GM21825 (cell line): ENCODE data around the gene DYNLRB1.

Experiments used
- ATAC-seq: cut with Tn5 transposase; IDR thresholded peaks from one replicate; pipeline ENCODE4 v1.9.1; 2021; ENCODE audit warnings: mild to moderate bottlenecking, moderate library complexity; ENCODE audit not compliant: unreplicated experiment

Gene DYNLRB1

DNA sequence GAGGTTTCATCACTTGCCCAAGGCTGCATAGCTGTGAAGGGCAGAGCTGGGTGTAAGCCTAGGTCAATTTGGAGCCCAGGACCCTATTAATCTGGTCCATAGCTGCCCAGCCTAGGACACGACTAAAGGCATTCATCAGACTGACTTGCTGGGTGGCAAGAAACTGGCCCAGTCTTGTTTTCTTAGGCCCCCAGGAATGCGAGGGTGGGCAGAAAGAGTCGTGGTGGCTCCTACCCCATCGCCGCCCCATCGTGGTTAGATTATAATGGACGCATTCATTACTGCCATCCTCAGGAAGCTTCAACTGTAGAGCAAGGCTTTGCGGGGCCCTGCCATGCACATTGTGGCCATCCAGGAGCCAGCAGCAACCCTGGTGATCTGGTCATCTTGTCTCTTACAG, 16.1 kb downstream of the DYNLRB1 start:
- no peak for ATAC-seq

DNA sequence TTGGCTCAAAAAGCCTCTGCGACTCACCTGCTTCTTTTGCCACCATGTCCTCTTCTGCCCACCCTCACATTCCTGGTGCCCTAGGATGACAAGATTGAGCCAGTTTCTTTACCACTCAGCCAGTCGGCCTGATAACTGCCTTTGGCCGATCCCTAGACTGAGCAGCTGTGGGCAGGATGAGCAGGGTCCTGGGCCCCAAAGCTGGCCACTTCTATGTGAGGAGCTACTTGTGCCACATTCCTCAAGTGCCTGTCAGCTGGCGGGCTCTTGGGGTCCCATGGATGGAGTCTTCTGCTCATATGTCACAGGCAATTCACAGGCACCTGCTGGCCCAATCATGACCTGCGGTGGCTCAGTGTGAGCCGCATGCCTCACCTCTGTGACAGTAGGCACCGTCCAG, 16.5 kb downstream of the DYNLRB1 start:
- ATAC-seq, result no peak

GRCh38 chr20:34534391-34535165, 18.4 kb downstream of the DYNLRB1 start:
- ATAC-seq, result no peak

- ATAC-seq, result no peak
These were observed 19.1 kb downstream of the DYNLRB1 start for GRCh38 chr20:34535301-34535840.

DNA sequence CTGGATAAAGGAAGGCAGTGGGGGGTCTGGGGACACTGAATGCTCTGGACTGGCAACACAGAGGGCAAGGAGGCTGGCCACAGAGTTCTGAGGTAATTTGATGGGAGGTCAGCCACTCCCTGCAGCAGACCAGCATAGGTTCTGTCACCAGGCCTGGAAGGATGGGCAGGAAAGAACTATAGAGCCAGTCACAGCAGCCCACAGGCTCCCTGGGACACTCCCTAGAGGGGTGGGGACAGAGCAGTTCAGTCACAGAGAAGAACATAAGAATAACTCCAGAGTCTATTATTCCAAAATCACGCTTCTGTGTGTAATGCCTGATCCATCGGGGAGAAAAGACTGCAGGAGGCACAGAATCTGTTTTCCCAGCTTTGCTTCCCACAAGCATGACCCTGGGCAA, 19.6 kb downstream of the DYNLRB1 start:
- ATAC-seq, result no peak

- no peak for ATAC-seq
These were observed 20.7 kb downstream of the DYNLRB1 start for GRCh38 chr20:34536798-34537394.

GRCh38 chr20:34537651-34538050, 21.4 kb downstream of the DYNLRB1 start:
- ATAC-seq, result no peak

GRCh38 chr20:34538671-34539123, 22.5 kb downstream of the DYNLRB1 start:
- ATAC-seq, result no peak

GRCh38 chr20:34539756-34540155, 23.5 kb downstream of the DYNLRB1 start:
- no peak for ATAC-seq

DNA sequence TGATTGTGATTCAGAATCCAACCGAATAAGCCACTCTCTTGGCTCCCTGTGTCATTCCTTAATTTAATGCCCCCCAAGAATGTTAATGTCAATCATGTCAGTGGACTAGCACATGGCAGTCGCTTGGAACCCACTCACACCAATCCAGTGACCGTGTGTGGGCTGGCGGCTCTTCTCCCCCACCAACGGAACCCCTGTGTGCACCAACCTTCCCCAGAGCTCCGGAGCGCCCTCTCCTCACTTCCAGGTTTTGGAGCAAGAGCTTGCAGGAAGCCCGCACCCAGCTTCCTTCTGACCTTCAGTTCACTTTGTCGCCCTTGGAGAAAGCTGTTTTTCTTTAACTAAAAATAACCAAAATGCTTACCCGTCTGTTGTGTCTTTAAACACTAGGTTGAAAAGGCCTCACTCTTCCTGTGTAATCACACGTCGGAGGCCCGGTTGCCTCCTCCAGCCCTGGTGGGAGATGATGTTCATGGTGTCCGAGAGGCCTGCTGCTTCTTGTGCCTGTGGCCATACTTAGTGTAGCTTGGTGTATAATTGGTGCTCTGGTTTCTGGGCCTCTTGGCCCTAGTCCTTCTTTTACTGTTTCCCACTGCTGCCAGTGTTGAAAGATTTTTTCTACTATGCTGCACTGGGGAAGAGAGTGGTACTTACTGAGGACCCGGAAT, 24.5 kb downstream of the DYNLRB1 start:
- ATAC-seq, result no peak

DNA sequence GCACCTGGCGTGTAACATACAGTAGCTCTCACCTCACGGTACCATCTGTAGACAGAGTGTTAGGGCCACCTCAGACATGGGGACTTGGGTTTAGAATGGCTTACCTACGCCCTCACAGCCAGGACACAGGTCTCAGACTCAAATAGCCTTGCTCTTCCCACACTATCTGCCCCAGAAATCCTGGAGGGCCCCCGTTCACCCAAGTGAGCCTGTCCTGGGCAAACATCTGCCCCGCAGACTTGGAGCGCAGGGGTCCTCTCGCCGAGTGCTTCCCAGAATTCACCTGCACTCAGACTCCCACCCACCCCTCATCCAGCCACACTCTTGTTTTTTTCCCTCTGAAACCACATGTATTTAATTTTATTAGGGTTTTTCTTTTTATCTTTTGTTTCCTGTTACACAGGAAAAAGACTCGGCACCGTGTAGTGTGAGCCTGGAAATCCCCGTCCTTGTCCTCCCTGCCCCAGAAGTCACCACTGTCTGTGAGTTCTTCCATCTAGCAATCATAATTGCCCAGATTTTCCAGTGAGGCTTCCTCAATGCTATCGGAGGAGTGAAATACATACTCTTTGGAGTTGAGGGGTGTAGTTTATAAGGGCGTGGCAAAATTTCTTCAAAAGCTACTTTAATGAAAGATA, 25.2 kb downstream of the DYNLRB1 start:
- no peak for ATAC-seq

- no peak for ATAC-seq
These were observed 25.7 kb downstream of the DYNLRB1 start for GRCh38 chr20:34541917-34542316.

GRCh38 chr20:34542439-34542838, 26.2 kb downstream of the DYNLRB1 start:
- no peak for ATAC-seq

- ATAC-seq, result no peak
These were observed 27.3 kb downstream of the DYNLRB1 start for GRCh38 chr20:34543463-34544056.

DNA sequence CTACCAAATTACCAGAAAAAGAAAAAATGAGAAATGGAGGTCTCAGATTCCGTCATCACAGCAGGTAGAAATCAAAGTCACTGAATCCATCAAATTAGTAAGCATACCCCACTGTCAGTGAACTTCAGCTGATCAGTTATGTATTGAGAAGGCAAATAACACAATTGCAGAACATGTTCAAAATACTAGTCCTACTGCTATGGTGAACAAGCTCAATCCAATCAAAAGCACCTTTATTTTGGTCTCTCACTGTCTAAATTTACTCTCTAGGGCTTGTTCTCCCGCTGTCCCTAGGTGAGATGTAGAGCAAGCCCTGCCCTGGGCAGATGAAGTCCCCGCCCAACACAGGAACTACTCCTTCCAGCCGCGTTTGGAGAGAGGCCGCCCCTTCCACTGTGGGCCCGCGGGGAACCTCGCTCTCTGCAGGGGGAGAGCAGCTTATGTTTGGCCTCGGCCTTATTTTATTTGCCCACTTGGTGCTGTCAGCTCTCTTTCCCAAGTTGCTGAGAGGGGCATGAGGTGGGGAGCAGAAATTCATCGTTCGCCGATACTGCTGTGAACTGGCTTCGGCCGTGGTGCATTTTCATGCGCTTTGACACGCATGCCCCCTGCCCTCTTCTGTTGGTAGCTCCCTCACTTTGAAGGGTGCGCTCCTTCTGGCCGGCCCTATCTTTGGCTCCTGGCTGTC, 28.0 kb downstream of the DYNLRB1 start:
- ATAC-seq, result no peak

DNA sequence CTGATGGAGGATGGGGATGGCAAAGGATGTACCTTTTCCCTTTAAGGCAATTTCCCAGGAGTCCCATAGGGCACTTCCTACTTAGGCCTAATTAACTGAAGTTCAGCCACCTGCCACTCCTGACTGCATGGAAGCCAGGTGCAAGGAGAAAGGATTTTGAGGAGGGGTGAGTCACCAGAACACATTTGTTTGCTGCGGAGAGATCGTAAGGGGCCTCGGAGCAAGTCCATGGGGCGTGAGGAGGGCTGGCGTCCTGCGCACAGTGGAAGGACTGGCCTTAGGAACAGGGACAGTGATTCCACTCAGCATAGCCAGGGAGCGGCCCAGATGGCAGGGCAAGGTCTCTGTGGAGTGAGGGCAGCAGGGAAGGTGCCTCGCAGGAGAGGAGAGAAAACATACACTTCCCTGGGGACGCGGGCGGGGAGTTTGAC, 30.5 kb downstream of the DYNLRB1 start:
- ATAC-seq, result no peak

GRCh38 chr20:34547844-34548613, 31.8 kb downstream of the DYNLRB1 start:
- ATAC-seq, result no peak

DNA sequence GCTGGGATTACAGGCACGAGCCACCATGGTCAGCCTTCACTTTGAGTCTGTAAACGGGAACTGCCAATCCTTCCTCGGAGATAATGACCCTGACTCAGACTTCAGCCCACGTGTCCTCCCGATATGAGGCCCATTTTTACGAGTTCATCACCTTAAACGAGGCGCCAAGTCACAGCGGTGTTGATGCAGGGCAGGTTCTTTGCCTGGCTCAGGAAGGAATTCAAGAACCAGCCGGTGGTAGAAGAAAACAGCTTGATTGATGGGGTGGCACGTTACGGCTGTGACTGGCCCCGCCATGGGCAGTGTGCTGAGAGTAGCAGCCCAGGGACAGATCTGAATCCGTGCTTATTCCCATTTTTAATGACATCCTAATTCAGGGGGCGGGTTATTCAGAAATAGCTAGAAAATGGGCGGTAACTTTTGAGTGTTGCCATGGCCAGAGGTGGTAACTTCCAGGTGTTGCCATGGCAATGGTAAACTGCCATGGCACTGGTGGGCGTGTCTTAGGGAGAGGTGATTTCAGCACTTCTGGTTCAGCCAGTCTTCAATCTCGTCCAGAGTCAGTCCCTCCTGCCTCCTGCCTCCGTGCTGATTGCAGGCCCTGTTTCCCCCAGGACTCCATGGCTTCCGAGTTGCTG, 33.2 kb downstream of the DYNLRB1 start:
- ATAC-seq, result no peak

DNA sequence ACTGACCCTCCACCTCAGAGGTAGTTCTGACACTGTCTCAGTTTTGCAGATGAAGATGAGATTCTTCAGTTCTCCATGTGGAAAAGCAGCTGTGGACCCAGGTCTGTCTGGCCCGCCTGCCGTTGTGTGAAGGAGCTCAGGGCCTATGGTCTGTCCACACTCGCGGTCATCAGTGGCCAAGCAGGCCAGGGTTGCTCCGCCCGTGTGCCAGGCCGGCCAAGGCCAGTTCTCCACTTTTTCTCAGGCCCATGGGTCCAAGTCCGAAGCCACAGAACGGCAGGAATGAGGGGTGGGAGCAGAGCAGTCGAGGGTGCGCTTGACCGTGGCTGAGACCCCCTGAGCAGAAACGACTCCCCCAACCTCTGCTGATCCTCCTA, 33.7 kb downstream of the DYNLRB1 start:
- no peak for ATAC-seq
